Stimulated activated CD4-positive, alpha-beta T cell treated with anti-CD3 and anti-CD28 coated beads, Interleukin-15, amount 100 ng/mL, for 48 hours (primary cell): ENCODE measurements around the gene THBS1.

Experiments
- DNase-seq, 2 donors: peaks; one replicate each; pipeline ENCODE4 v3.0.0-alpha.2; 2020; ENCODE audit warnings: low read depth in 2 of 2

The THBS1 gene

DNA sequence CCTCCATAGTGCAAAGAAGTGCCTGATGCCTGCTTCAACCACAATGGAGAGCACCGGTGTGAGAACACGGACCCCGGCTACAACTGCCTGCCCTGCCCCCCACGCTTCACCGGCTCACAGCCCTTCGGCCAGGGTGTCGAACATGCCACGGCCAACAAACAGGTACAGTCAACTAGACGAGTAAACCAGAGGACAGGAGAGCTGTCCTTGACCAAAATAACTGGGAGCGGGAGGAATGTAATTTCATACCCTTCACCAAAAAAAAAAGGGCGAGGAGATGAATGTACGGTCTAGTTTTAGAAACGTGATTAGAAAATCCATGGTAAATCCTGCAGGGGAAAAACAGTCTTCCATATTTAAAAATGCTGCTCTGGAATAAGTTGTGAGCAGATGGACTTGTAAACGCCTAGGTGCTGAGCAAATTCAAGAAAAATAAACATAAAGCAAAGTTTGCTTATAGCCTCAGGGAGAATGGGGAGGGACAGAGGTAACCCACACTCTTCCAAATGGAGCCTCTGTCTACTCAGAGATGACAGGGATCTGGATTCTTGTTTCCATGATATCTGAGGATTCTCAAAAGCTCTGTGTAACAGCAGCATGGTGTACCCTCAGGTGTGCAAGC is 8.4 kb downstream of the THBS1 start:
- DNase-seq, result no peak

DNA sequence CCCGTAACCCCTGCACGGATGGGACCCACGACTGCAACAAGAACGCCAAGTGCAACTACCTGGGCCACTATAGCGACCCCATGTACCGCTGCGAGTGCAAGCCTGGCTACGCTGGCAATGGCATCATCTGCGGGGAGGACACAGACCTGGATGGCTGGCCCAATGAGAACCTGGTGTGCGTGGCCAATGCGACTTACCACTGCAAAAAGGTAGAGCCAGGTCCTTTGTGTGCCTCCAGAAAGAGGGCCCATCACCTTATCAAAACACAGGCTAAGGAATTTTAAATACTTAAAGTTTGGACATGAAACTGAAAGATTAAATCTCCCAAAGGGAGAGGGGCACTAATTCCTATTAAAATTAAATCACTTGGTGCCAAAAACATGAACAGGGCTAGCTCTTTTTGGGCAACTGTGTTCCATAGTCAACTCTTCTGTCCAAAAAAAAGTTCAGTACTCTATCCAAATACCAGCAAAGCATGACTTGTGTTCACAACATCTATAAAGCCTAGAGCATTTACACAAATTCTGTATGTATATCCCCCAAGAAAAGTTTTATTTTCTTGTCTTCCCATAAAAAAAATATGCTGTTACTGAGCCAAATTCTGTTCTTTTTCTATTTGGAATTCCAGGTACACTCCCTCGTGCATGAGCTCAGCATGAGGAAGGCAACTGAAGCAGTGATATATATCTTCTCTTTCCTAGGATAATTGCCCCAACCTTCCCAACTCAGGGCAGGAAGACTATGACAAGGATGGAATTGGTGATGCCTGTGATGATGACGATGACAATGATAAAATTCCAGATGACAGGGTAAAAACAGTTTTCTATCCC is 9.2 kb downstream of the THBS1 start:
- no peak for DNase-seq

DNA sequence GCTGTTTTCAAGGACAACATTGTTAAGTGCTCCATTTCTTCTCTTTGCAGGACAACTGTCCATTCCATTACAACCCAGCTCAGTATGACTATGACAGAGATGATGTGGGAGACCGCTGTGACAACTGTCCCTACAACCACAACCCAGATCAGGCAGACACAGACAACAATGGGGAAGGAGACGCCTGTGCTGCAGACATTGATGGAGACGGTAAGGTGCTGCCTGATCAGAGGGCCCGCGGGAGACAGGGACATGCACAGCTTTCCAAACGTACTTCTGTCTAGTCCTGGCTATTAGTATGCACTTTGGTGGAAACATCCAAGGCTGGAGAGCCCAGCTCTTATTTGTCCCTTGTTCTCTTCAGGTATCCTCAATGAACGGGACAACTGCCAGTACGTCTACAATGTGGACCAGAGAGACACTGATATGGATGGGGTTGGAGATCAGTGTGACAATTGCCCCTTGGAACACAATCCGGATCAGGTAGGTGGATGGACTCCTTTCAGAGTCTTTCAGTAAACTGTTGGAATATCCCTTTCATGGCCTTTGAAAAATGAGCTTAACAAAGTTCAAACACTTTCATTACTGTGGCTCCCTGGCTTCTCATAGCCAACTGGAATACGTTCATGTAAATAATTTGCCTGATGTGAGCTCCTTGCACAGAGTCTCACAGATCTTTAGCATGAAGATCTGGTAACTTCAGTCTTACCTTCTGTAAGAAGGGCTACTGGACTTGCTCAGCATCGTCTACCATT is 10.4 kb downstream of the THBS1 start:
- no peak for DNase-seq

DNA sequence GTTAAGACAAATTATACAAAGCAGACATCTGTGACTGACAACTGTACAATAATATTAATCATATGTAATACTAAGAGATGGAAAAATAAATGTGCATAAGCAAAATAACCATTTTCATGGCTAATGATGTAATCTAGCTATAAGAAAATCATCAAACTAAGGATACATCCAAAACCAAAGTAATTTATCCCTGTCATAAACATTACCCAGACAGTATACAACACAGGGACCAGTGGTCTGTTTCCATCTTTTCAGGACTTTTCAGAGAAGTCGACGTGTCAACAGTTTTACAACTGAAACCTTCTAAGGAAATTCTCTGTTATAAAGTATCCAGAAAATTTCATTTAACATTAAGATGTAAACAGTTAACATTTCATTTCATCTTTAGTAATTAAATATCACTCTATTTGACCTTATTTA is 11.0 kb downstream of the THBS1 start:
- DNase-seq, result no peak

DNA sequence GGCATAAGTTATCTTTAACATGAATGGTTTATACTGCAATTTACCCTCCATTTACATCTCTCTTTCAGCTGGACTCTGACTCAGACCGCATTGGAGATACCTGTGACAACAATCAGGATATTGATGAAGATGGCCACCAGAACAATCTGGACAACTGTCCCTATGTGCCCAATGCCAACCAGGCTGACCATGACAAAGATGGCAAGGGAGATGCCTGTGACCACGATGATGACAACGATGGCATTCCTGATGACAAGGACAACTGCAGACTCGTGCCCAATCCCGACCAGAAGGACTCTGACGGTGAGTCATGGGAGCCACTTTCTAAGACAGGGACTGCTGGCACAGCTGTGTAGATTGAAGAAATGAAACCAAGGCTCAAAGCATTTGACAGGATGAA is 11.6 kb downstream of the THBS1 start:
- no peak for DNase-seq

DNA sequence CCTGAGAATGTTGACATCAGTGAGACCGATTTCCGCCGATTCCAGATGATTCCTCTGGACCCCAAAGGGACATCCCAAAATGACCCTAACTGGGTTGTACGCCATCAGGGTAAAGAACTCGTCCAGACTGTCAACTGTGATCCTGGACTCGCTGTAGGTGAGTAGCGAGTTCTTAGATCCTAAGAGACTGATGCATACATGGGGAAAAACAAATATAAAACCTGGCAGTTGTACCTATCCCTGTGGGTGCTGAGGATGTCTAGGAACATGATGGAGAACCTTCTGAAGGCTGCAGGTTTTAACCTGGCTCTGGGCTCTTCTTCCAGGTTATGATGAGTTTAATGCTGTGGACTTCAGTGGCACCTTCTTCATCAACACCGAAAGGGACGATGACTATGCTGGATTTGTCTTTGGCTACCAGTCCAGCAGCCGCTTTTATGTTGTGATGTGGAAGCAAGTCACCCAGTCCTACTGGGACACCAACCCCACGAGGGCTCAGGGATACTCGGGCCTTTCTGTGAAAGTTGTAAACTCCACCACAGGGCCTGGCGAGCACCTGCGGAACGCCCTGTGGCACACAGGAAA is 12.3 kb downstream of the THBS1 start:
- no peak for DNase-seq

DNA sequence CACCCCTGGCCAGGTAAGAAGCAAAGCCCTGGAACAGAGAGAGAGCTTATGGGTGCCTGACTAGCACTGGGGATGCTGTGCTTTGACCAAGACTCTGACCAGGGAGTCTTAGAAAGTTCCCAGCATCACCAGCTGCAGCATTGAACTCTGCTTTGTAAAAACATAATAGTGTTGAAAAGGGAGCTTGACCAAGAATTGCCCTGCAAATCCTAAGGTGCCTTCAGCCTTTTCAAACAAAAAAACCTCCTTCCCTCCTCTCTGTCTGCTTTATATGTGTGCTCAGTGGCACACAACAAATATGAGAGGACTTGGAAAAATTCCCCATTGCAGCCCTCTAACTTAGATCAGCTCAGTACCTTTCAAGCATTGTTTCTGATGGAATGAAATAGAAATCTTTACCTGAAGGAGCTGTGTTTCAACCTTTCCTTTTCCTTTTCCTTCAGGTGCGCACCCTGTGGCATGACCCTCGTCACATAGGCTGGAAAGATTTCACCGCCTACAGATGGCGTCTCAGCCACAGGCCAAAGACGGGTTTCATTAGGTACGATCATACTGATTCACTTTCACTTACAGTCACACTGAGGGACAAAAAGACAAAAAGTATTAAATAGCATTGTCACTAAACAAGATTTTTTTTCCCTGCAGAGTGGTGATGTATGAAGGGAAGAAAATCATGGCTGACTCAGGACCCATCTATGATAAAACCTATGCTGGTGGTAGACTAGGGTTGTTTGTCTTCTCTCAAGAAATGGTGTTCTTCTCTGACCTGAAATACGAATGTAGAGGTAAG is 13.0 kb downstream of the THBS1 start:
- no peak for DNase-seq

DNA sequence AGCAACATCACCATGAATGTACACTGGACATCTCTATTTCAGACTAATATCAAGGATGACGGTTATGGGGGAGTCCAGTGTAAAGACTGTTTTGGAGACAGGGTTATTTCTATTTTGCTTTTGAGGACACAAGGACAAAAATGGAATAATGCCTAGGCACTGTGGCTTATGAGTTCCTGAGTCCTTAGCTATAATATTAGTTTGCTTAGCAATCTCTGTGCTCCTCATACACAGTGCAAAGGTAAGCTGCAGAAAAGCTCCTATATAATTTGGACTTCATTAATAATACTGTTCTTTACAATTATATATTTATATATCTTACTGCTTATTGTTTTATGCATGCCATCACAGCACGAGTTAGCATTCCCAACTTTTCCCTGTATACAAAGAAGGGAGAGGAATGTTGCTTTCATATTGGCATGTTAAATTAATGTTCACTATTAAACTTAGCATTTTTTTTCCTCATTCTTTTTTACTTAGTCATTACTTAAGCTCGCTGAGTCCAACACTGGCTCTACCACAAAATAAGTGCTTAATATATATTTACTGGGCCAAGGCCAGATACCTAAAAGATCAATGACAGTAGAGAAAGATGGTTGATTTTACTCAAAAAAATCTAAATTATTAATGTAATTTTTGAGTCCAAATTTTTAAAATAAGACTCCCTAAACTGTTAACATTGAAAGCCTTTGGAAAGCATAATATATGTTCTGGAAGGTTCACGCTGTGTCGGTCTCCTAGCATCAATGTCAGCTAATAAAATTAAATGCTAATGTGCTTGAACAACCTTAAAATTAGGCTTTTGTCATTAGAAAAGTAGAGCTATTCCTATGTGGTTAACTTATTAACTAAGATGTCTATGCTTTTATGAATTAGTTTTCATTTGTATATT is 13.8 kb downstream of the THBS1 start:
- no peak for DNase-seq

DNA sequence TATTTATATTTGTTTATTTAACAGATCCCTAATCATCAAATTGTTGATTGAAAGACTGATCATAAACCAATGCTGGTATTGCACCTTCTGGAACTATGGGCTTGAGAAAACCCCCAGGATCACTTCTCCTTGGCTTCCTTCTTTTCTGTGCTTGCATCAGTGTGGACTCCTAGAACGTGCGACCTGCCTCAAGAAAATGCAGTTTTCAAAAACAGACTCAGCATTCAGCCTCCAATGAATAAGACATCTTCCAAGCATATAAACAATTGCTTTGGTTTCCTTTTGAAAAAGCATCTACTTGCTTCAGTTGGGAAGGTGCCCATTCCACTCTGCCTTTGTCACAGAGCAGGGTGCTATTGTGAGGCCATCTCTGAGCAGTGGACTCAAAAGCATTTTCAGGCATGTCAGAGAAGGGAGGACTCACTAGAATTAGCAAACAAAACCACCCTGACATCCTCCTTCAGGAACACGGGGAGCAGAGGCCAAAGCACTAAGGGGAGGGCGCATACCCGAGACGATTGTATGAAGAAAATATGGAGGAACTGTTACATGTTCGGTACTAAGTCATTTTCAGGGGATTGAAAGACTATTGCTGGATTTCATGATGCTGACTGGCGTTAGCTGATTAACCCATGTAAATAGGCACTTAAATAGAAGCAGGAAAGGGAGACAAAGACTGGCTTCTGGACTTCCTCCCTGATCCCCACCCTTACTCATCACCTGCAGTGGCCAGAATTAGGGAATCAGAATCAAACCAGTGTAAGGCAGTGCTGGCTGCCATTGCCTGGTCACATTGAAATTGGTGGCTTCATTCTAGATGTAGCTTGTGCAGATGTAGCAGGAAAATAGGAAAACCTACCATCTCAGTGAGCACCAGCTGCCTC is 14.7 kb downstream of the THBS1 start:
- DNase-seq, result no peak

DNA sequence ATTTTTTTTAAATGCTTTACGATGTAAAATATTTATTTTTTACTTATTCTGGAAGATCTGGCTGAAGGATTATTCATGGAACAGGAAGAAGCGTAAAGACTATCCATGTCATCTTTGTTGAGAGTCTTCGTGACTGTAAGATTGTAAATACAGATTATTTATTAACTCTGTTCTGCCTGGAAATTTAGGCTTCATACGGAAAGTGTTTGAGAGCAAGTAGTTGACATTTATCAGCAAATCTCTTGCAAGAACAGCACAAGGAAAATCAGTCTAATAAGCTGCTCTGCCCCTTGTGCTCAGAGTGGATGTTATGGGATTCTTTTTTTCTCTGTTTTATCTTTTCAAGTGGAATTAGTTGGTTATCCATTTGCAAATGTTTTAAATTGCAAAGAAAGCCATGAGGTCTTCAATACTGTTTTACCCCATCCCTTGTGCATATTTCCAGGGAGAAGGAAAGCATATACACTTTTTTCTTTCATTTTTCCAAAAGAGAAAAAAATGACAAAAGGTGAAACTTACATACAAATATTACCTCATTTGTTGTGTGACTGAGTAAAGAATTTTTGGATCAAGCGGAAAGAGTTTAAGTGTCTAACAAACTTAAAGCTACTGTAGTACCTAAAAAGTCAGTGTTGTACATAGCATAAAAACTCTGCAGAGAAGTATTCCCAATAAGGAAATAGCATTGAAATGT is 15.6 kb downstream of the THBS1 start:
- no peak for DNase-seq

DNA sequence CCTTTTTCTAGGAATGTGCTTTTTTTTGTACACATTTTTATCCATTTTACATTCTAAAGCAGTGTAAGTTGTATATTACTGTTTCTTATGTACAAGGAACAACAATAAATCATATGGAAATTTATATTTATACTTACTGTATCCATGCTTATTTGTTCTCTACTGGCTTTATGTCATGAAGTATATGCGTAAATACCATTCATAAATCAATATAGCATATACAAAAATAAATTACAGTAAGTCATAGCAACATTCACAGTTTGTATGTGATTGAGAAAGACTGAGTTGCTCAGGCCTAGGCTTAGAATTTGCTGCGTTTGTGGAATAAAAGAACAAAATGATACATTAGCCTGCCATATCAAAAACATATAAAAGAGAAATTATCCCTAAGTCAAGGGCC is 16.5 kb downstream of the THBS1 start:
- DNase-seq, result no peak

DNA sequence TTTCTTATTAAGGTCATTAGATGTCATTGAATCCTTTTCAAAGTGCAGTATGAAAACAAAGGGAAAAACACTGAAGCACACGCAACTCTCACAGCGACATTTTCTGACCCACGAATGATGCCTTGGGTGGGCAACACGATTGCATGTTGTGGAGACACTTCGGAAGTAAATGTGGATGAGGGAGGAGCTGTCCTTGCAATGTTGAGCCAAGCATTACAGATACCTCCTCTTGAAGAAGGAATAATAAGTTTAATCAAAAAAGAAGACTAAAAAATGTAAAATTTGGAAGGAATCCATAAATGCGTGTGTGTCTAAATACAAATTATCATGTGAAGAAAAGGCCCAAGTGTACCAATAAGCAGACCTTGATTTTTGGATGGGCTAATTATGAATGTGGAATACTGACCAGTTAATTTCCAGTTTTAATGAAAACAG is 16.9 kb downstream of the THBS1 start:
- no peak for DNase-seq

DNA sequence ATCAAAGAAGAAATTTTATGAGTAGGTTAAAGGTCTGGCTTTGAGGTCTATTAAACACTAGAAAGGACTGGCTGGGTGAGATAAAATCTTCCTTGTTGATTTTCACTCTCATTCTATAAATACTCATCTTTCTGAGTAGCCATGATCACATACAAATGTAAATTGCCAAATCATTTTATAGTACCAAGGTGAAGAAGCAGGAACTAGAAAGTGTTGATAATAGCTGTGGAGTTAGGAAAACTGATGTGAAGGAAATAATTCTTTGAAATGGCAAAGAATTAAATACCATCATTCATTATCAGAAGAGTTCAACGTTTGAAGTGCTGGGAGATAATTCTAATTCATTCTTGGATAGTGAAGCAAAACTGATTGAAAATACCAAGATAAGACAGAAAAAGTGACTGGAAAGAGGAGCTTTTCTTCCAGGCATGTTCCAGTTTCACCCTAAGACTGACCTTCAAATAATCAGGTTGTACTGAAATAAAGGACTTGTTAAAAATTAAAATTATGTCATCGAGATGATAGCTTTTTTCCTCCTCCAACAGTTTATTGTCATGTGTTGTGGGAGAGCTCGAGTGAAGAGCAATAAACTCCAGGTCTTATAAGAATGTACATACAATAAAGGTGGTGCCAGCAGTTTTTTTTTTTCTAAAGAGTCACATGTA is 17.4 kb downstream of the THBS1 start:
- DNase-seq, result no peak

DNA sequence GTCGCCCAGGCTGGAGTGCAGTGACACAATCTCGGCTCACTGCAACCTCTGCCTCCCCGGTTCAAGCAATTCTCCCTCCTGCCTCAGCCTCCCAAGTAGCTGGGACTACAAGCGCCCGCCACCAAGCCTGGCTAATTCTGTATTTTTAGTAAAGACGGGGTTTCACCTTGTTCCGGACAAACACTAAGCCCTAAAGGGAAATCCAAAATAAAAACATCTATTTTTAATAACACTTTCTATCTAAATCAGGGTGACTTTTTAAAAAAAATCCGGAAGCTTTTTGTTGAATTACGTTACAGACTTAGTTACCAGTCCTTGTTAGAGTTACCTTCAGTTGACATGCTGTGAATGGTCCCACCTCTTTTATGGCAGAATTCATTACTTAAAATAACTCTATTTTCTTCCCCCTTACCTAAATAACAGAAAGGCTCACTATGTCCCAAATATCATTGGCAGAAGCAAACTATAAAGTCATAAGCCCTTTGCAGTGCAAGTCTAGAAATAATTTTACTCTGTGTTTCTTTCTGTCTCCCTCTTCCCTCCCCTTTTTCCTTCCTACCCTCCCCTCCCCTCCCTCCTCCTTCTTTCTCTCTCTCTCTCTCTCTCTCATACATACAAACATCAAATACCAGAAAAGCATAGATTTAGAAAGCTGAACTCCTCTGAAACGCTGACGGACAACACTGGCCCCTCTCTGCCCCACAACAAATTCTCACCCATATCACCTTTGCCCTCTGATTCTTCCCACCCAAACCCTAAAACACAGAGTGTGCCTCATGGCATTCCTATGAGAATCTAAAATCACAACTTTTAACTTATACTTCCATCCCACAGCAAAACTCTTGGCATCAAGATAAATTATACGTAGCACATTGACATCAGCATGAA is 18.3 kb downstream of the THBS1 start:
- no peak for DNase-seq

DNA sequence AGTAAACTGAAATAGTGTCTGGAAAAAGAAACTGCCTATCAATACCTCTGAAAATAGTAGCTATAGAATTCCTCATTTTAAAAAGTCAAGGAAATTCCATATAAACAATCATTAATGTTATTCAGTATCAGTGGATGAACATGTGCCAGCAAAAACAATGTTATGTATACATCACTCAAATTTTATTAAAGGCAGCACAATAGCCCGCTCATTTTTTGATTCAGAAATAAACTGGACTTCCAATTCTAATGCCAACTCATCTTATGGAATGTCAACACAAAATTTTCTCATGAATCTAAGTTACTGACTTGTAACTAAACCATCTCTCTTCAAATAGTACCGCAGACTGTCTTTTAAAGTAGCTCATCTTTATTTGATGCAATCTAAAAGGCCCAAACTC is 19.0 kb downstream of the THBS1 start:
- DNase-seq, result no peak

DNA sequence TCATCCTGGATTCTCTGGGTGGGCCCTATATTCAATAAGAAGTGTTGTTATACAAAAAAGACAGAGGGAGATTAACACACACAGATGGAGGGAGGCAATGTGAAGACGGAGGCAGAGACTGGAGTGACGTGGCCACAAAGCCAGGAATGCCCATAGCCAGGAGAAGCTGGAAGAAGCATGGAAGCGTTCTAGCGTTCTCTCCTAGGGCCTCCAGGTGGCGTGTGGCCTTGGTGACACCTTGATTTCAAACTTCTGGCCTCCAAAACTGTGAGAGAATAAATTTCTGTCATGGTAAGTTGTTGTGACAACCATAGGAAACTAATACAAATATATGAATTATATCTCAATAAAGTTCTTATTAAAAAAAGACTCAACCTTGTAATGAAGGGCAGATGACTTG is 21.3 kb downstream of the THBS1 start:
- no peak for DNase-seq

DNA sequence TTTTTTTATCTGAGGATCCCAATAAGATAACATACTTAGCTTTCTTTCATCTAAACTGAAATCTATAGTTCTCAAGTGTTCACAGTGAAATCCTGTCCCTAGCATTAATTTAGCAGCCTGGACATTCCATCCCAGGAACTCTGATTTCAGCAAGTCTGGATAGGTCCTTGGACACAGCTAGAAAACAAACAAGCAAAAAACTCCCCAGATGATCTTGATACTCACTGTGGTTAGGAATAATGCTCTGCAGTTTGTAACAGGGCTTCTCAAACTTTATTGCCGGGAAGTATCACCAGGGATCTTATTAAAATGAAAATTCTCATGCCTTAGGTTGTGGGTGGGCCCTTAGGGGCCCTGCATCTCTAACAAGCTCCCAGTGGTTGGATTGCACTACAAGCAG is 24.3 kb downstream of the THBS1 start:
- no peak for DNase-seq
